SKM-1 treated with dmso at 0.1 percent for 144 hours (cell line): ENCODE data around the gene HABP2.

Experiments
- DNase-seq: peaks from one replicate; lab custom pipeline; 2025; ENCODE audit not compliant: unreplicated experiment; lab: John Stamatoyannopoulos, UW

The HABP2 gene

DNA sequence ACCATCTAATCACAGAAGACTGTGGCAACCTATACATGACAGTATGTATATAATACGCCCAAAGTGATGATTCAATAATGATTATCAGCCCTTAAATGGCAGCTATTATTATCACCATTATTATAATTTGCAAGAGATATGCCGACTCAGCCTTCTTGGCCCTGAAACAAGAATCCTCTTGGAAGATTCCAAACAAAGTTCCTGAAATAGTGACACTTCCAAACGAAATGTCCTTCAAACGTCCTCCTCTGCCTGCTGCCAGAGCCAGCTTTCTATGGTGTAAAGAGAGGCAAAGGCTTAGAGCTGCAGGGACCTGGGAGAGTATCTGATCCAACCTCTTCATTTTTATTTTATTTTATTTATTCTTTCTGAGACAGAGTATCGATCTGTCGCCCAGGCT is 75.0 kb downstream of the HABP2 start:
- no peak for DNase-seq

- no peak for DNase-seq
Measured at GRCh38 chr10:113628607-113629153, 75.8 kb downstream of the HABP2 start.

GRCh38 chr10:113630929-113631533 is 78.2 kb downstream of the HABP2 start:
- DNase-seq: no peak

DNA sequence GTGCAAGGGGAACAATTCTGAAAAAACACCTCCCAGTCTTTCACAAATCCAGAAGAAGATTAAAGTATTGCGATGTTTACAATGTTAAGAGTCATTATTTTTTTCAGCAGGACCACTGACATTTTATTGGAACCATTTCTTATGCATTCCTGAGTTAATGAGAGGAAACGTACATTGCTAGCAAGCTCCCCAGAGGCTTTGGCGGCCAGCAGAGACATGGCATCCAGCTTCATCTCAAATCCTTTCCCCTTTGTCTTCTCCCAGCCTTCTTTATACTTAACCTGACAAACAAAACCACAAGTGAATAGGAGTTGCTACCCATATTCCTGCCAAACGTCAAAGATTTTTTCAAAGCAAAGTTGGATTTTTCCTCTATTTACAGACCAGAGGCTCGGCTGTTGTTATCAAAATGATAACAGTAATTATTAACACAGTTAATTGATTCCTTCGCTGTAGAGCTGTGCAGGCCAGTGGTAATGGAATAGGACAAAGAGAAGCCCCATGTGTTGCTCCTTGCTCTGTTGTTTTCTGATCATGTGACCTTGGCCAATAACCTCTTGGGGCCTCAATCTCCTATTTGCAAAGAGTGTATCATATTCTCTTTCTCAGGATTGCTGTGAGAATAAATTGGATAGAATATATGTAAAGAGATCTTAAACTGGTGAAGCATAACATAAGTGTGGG is 79.0 kb downstream of the HABP2 start:
- no peak for DNase-seq
